ENCODE results near the gene COX5A.
A peak's percentile ranks its signal among the peaks of the same experiment; 100 is the strongest.

COX5A gene

GRCh38 chr15:74937590-74938371 is at the start of gene COX5A:
TSS of gene COX5A (minus strand) at chr15:74938073. CDS start at chr15:74938014, 59 bp downstream.
- peak; percentile 78 for DNase-seq (ENCODE audit: low read depth, low spot score)

- peak; percentile 25 for DNase-seq (ENCODE audit: low read depth, low spot score)
Observed at GRCh38 chr15:74983725-74984231, 45.9 kb upstream of the COX5A start.

- DNase-seq (ENCODE audit: low read depth, low spot score) = no peak
Observed at GRCh38 chr15:74982183-74982582, 44.3 kb upstream of the COX5A start.

GRCh38 chr15:74978503-74978902 is 40.6 kb upstream of the COX5A start:
- peak; percentile 47 for DNase-seq (ENCODE audit: low read depth, low spot score)

GRCh38 chr15:74978077-74978476 is 40.2 kb upstream of the COX5A start:
- DNase-seq (ENCODE audit: low read depth, low spot score) = no peak

- DNase-seq (ENCODE audit: low read depth, low spot score) = no peak
Observed at GRCh38 chr15:74977599-74977998, 39.7 kb upstream of the COX5A start.

GRCh38 chr15:74976159-74976558 is 38.3 kb upstream of the COX5A start:
- no peak for DNase-seq (ENCODE audit: low read depth, low spot score)

GRCh38 chr15:74967670-74968069 is 29.8 kb upstream of the COX5A start:
- DNase-seq (ENCODE audit: low read depth, low spot score) = no peak

GRCh38 chr15:74964794-74965193 is 26.9 kb upstream of the COX5A start:
- DNase-seq (ENCODE audit: low read depth, low spot score) = no peak

GRCh38 chr15:74963213-74963612 is 25.3 kb upstream of the COX5A start:
- DNase-seq (ENCODE audit: low read depth, low spot score) = no peak

- DNase-seq (ENCODE audit: low read depth, low spot score) = no peak
Observed at GRCh38 chr15:74962671-74963070, 24.8 kb upstream of the COX5A start.

- no peak for DNase-seq (ENCODE audit: low read depth, low spot score)
Observed at GRCh38 chr15:74962219-74962618, 24.3 kb upstream of the COX5A start.

- DNase-seq (ENCODE audit: low read depth, low spot score) = no peak
Observed at GRCh38 chr15:74961616-74962015, 23.7 kb upstream of the COX5A start.

GRCh38 chr15:74960995-74961588 is 23.2 kb upstream of the COX5A start:
- DNase-seq (ENCODE audit: low read depth, low spot score) = no peak

- DNase-seq (ENCODE audit: low read depth, low spot score) = no peak
Observed at GRCh38 chr15:74960286-74960685, 22.4 kb upstream of the COX5A start.

GRCh38 chr15:74959586-74959939 is 21.7 kb upstream of the COX5A start:
- no peak for DNase-seq (ENCODE audit: low read depth, low spot score)

- DNase-seq (ENCODE audit: low read depth, low spot score) = no peak
Observed at GRCh38 chr15:74958908-74959585, 21.2 kb upstream of the COX5A start.

GRCh38 chr15:74958320-74958907 is 20.5 kb upstream of the COX5A start:
- DNase-seq (ENCODE audit: low read depth, low spot score) = no peak

- no peak for DNase-seq (ENCODE audit: low read depth, low spot score)
Observed at GRCh38 chr15:74957476-74958035, 19.7 kb upstream of the COX5A start.

- DNase-seq (ENCODE audit: low read depth, low spot score) = peak; percentile 41
Observed at GRCh38 chr15:74956648-74957475, 19.0 kb upstream of the COX5A start, which contains the start of gene RPP25. TSS of gene RPP25 (minus strand) at chr15:74956772. CDS start at chr15:74956583, 189 bp downstream.
